ENCODE data around the gene MFGE8. TPM values are rescaled to one million over a fixed set of nuclear protein-coding genes. Genes with fewer than 3 reads are reported as not detected.

The MFGE8 gene
- total and polyA plus RNA-seq, 4 donors: 78.6 to 135 (median 96.1) TPM

DNA sequence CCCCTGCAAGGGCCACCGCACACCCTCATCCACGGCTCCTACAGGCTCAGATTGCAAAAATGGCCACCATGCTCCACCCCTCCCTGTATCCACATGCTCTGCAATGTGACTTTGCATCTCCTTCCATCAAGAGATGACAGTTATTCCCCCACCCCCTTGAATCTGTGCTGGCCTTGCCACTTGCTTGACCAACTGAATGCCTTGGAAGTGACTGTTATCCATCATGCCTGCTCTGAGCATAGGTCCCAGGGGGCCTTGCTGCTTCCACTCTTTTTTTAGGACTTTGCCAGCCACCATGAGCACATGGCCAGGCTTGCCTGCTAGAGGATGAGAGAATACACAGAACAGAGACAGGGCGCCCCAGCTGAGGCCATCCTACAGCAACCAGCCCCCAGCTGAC is 31.4 kb downstream of the MFGE8 start:
- WGBS, 2 donors: 95% methylated on average over 3 of the region's 3 CpGs

DNA sequence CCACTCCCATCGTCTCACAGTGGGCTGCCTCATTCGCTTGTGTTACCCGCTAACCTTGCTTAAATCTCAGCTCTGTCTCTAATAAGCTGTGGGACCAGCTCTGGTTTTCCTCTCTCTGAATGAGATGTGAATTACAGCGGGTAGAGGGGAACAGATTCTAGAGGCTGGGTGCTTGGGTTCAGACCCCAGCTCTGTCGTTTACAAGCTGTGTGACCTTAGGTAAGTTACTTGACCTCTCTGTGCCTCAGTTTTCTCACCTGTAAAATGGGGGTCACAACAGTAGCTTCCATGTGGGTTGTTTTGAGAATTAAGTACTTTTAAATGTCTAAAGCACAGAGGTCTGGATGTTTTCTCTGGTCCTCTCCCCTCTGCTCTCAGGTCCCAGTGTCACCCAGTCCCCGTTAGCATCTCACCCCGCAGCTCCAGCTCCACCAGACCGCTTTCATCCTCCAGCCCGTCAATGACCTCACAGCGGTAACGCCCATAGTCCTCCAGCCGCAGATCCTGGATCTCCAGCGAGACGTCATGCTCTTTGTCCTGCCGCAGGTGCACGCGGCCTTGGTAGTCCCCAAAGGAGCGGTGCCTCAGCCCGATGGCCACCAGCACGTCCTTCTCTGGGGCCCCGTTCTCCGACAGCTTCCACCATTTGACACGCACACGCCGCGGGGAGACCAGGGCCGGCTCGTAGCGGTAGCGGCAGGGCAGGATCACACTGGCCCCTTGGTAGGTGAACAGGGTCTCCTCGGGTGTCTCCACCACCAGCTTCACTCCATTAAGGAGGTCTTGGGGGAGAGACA is 32.0 kb downstream of the MFGE8 start:
- Histone ChIP-seq H3K4me1 (ENCODE audit: control insufficient read depth in 5 of 5, insufficient read depth in 5 of 5, low read length in 5 of 5) (no peaks in the 10 kb centered on the region), H3K27ac (ENCODE audit: low read depth in 1 of 2, low read length in 1 of 2) (no peak overlapping the region), H3K36me3 (ENCODE audit: control insufficient read depth in 4 of 4, insufficient read depth in 4 of 4, low read length in 4 of 4) (no peaks in the 10 kb centered on the region), H3K9me3 (ENCODE audit: control insufficient read depth in 4 of 4, insufficient read depth in 3 of 4, low read length in 3 of 4) (no peaks in the 10 kb centered on the region), H3K4me3 (no peak overlapping the region), H3K27me3 (ENCODE audit: control insufficient read depth in 3 of 3, insufficient read depth in 3 of 3, low read length in 2 of 3) (no peaks in the 10 kb centered on the region), H3K9ac (ENCODE audit: insufficient read depth in 1 of 2, low read length in 2 of 2) (no peak overlapping the region)
- WGBS, 2 donors: 96% methylated on average over 31 of the region's 31 CpGs
- ATAC-seq (ENCODE audit: insufficient read depth, low FRiP score) (no peak), DNase-seq (no peak)
- TF ChIP-seq, protein P1, sequence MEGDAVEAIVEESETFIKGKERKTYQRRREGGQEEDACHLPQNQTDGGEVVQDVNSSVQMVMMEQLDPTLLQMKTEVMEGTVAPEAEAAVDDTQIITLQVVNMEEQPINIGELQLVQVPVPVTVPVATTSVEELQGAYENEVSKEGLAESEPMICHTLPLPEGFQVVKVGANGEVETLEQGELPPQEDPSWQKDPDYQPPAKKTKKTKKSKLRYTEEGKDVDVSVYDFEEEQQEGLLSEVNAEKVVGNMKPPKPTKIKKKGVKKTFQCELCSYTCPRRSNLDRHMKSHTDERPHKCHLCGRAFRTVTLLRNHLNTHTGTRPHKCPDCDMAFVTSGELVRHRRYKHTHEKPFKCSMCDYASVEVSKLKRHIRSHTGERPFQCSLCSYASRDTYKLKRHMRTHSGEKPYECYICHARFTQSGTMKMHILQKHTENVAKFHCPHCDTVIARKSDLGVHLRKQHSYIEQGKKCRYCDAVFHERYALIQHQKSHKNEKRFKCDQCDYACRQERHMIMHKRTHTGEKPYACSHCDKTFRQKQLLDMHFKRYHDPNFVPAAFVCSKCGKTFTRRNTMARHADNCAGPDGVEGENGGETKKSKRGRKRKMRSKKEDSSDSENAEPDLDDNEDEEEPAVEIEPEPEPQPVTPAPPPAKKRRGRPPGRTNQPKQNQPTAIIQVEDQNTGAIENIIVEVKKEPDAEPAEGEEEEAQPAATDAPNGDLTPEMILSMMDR (IDR thresholded peaks at IDR 0.05; ENCODE audit: control extremely low read depth, extremely low read depth): no peak

More for the DNA sequence above, 31.4 kb downstream of the MFGE8 start:
- H3K9ac ChIP-seq (ENCODE audit: insufficient read depth in 1 of 2, low read length in 2 of 2): no peak overlapping the region
- H3K4me3 ChIP-seq: no peak overlapping the region
- H3K27me3 ChIP-seq (ENCODE audit: control insufficient read depth in 3 of 3, insufficient read depth in 3 of 3, low read length in 2 of 3): no peaks in the 10 kb centered on the region
- H3K9me3 ChIP-seq (ENCODE audit: control insufficient read depth in 4 of 4, insufficient read depth in 3 of 4, low read length in 3 of 4): no peaks in the 10 kb centered on the region
- DNase-seq (no peak), ATAC-seq (ENCODE audit: insufficient read depth, low FRiP score) (no peak)
- TF ChIP-seq, protein P1 (IDR thresholded peaks at IDR 0.05; ENCODE audit: control extremely low read depth, extremely low read depth): no peak
- H3K36me3 ChIP-seq (ENCODE audit: control insufficient read depth in 4 of 4, insufficient read depth in 4 of 4, low read length in 4 of 4): no peaks in the 10 kb centered on the region
- no peaks in the 10 kb centered on the region for H3K4me1 ChIP-seq (ENCODE audit: control insufficient read depth in 5 of 5, insufficient read depth in 5 of 5, low read length in 5 of 5)
- no peak overlapping the region for H3K27ac ChIP-seq (ENCODE audit: low read depth in 1 of 2, low read length in 1 of 2)

DNA sequence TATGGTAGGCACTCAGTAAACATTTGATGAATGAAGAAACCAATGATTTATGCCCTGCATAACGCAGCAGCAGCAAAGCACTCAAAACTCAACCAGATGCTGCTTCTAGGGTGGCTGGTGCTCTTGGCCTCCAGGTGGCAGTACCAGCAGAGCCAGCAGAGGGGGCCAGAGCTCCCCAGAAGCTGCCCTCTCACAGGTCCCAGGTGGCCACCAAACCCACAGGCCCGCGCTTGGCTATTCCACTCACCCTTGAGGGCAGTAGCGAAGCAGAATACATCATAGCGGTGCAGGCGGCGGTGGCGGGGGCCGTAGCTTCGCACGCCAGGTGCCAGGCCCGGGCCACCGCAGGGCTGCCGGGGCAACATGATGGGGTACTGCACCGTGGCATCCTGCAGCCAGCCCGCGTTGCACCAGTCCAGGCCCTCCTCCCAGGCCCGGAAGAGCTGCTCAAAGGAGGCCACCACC is 34.4 kb downstream of the MFGE8 start:
- TF ChIP-seq, protein P1 (IDR thresholded peaks at IDR 0.05; ENCODE audit: control extremely low read depth, extremely low read depth): no peak
- Histone ChIP-seq H3K27ac (ENCODE audit: low read depth in 1 of 2, low read length in 1 of 2) (no peak overlapping the region), H3K4me1 (ENCODE audit: control insufficient read depth in 5 of 5, insufficient read depth in 5 of 5, low read length in 5 of 5) (no peaks in the 10 kb centered on the region), H3K9me3 (ENCODE audit: control insufficient read depth in 4 of 4, insufficient read depth in 3 of 4, low read length in 3 of 4) (no peaks in the 10 kb centered on the region), H3K4me3 (no peak overlapping the region), H3K27me3 (ENCODE audit: control insufficient read depth in 3 of 3, insufficient read depth in 3 of 3, low read length in 2 of 3) (no peaks in the 10 kb centered on the region), H3K9ac (ENCODE audit: insufficient read depth in 1 of 2, low read length in 2 of 2) (no peak overlapping the region), H3K36me3 (ENCODE audit: control insufficient read depth in 4 of 4, insufficient read depth in 4 of 4, low read length in 4 of 4) (no peaks in the 10 kb centered on the region)
- WGBS, 2 donors: 82% methylated on average over 18 of the region's 18 CpGs
- no peak for ATAC-seq (ENCODE audit: insufficient read depth, low FRiP score)
- DNase-seq: peak in 1 of 3 donors; percentile 21
